Neuron (in vitro differentiated cells): ENCODE data around the gene SLC25A48.

Experiments
- H2AFZ ChIP-seq: one replicate; pipeline ENCODE4 v1.6.1; 2013; ENCODE audit warnings: low read depth, mild to moderate bottlenecking, inconsistent platforms, low read length, moderate library complexity
- H3K27me3 ChIP-seq: one replicate; pipeline ENCODE4 v1.6.1; 2013; ENCODE audit warnings: low read length; ENCODE audit not compliant: insufficient read depth
- H3K36me3 ChIP-seq: one replicate; pipeline ENCODE4 v1.6.1; 2013; ENCODE audit warnings: low read length; ENCODE audit not compliant: insufficient read depth
- H3K4me1 ChIP-seq: one replicate; pipeline ENCODE4 v1.6.1; 2013; ENCODE audit warnings: low read length; ENCODE audit not compliant: insufficient read depth
- H3K4me3 ChIP-seq: 2 replicates; pipeline ENCODE4 v1.5.1; 2013; ENCODE audit warnings: mild to moderate bottlenecking, low read length, moderate library complexity
- H3K9me3 ChIP-seq: one replicate; pipeline ENCODE4 v1.6.1; 2013; ENCODE audit warnings: low read length

SLC25A48 gene

GRCh38 chr5:135900276-135900675 lies 65.8 kb downstream of the SLC25A48 start:
- H3K4me3 ChIP-seq = no peak overlapping the region
- H3K27me3 ChIP-seq = no peaks in the 10 kb centered on the region
- H3K4me1 ChIP-seq = no peaks in the 10 kb centered on the region
- H3K9me3 ChIP-seq = no peaks in the 10 kb centered on the region
- H3K36me3 ChIP-seq = no peaks in the 10 kb centered on the region
- no peak overlapping the region for H2AFZ ChIP-seq

DNA sequence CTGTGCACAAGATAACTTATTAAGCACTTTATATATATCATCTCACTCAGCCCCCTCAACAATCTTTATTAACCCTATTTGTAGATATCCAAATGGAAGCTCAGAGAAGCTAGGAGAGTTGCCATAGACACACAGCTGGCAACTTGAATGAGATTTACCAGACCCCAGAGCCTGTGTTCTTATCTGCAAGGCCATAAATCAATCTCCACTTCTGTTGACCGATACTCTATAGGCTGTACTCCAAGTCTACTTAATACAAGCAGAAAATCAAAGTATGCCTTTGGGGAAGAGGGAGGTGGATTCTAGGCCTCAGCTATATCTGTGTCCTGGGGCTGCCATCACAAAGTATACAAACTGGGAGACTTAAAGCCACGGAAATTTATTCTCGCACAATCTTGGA lies 67.2 kb downstream of the SLC25A48 start:
- Histone ChIP-seq H3K27me3 (no peaks in the 10 kb centered on the region), H3K36me3 (no peaks in the 10 kb centered on the region), H3K9me3 (no peaks in the 10 kb centered on the region), H3K4me3 (no peak overlapping the region), H2AFZ (no peak overlapping the region), H3K4me1 (no peaks in the 10 kb centered on the region)

DNA sequence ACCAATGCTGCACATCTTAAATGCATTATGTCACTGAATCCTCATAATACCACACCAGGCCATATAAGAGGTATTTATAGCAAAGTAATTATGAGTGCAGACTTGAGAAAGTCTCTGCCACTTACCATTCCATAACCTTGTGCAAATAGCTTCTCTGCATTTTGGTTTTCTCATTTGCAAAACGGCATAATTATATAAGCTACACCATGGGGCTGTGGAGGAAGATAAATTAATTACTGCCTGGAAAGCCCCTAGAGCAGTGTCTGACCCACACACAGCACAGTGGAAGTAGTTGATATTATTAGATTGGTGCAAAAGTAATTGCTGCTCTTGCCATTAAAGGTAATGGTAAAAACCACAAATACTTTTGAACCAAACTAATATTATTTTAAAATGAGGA lies 70.7 kb downstream of the SLC25A48 start:
- Histone ChIP-seq H2AFZ (no peak overlapping the region), H3K36me3 (no peaks in the 10 kb centered on the region), H3K4me3 (no peak overlapping the region), H3K4me1 (no peaks in the 10 kb centered on the region), H3K27me3 (no peaks in the 10 kb centered on the region), H3K9me3 (no peaks in the 10 kb centered on the region)

DNA sequence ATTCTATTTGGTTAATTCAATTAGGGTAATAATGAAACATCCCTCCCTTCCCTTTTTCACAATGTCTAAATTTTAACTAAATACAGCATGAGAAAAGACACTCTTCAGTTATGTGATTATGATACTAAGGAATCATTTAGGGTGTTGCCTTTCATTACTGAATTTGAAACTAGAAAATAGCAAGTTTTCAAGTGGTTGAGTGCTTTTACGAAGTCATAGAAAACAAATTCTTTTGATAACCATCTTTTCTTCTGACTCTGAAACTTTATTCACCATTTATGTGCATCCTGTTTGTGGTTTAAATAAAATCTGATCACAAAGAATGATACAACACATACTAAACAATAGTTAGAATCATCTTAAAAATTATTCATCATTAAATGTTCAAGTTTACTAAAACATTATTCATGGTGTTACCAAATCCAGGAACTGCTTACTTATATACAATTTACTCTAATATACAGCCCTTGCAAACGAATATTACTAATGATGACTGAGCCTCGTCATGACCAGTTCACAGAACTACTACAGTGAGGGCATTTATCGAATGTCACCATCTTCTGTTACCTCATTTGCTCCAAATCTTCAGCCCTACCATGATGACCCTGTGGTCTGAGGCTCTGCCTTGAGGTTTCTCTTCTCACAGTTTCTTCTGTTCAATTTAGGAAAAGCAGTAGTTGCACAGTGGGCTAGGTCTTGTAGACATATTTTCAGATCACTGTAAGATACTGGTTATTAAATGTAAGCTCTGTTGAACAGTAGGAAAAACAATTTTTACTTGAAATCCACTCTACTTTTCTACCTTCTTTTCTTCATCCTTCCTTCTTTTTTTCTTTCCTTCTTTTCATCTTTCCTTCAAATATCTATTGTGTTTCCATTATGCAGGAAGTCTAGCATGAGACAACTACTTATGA lies 79.5 kb downstream of the SLC25A48 start:
- no peak overlapping the region for H3K4me3 ChIP-seq
- H3K27me3 ChIP-seq = no peaks in the 10 kb centered on the region
- no peaks in the 10 kb centered on the region for H3K9me3 ChIP-seq

DNA sequence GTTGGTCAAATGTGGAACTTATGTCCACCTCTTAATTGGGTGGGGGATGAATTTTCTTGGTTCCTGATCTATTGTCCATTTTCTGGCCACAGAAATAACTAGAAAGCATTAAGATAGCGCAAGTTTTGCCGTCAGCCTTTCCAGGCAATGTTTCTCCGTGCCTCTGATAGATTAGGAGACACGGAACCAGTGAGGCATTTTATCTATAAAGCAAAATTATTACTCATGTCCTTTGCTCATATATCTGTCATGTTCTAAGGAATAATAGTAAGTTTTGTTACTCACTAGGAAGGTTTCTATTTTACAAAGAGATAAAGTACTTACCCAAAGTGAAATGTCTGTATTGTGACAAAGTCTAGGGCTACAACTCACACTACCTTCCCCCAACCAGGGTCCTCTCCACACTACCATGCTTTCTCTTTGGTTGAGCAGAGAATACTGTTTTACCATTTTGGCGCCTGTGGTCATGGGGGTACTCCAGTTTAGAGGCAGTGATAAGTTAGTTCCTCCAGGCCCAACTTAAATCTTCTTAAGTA lies 81.1 kb downstream of the SLC25A48 start:
- Histone ChIP-seq H2AFZ (no peak overlapping the region), H3K9me3 (no peaks in the 10 kb centered on the region), H3K4me1 (no peaks in the 10 kb centered on the region), H3K27me3 (peaks cover 2% of the 10 kb centered on the region), H3K36me3 (no peaks in the 10 kb centered on the region), H3K4me3 (no peak overlapping the region)

More for the DNA sequence above, 79.5 kb downstream of the SLC25A48 start:
- no peaks in the 10 kb centered on the region for H3K4me1 ChIP-seq
- no peak overlapping the region for H2AFZ ChIP-seq
- H3K36me3 ChIP-seq = no peaks in the 10 kb centered on the region

- Histone ChIP-seq H3K9me3 (no peaks in the 10 kb centered on the region), H3K4me3 (no peak overlapping the region), H3K36me3 (no peaks in the 10 kb centered on the region), H2AFZ (no peak overlapping the region), H3K4me1 (no peaks in the 10 kb centered on the region), H3K27me3 (peaks cover 2% of the 10 kb centered on the region)
These were observed 82.3 kb downstream of the SLC25A48 start for GRCh38 chr5:135916638-135917263.

GRCh38 chr5:135920199-135920598 lies 85.7 kb downstream of the SLC25A48 start:
- Histone ChIP-seq H3K27me3 (peaks cover 2% of the 10 kb centered on the region), H3K4me1 (no peaks in the 10 kb centered on the region), H3K36me3 (no peaks in the 10 kb centered on the region), H3K4me3 (no peak overlapping the region), H3K9me3 (no peaks in the 10 kb centered on the region), H2AFZ (no peak overlapping the region)

GRCh38 chr5:135921388-135921787 lies 86.9 kb downstream of the SLC25A48 start:
- no peaks in the 10 kb centered on the region for H3K9me3 ChIP-seq
- H3K4me1 ChIP-seq = no peaks in the 10 kb centered on the region
- H3K36me3 ChIP-seq = no peaks in the 10 kb centered on the region
- H2AFZ ChIP-seq = no peak overlapping the region
- no peak overlapping the region for H3K4me3 ChIP-seq
- H3K27me3 ChIP-seq = peaks cover 2% of the 10 kb centered on the region

GRCh38 chr5:135930029-135930948 lies 95.8 kb downstream of the SLC25A48 start:
- Histone ChIP-seq H3K36me3 (no peaks in the 10 kb centered on the region), H3K9me3 (no peaks in the 10 kb centered on the region), H3K4me3 (no peak overlapping the region), H2AFZ (no peak overlapping the region), H3K4me1 (no peaks in the 10 kb centered on the region), H3K27me3 (peaks cover 37% of the 10 kb centered on the region)

DNA sequence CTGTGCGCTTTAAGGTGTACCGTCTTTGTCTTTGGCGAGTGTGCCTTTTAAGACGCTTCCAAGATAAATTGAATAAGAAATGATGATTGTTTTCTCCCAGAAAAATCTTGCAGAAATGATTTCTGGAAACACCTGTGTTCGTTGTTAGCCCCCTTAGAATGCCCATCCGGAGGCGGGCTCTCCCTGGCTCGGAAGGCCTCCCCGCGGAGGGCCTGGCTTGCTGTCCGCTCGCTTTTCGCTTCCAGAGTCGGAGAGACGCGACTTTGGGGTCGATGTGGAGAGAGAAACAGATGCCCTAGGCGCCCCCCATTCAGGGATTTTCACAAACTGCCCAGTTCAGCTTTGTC lies 96.5 kb downstream of the SLC25A48 start:
- no peak overlapping the region for H2AFZ ChIP-seq
- no peak overlapping the region for H3K4me3 ChIP-seq
- no peaks in the 10 kb centered on the region for H3K4me1 ChIP-seq
- H3K9me3 ChIP-seq = no peaks in the 10 kb centered on the region
- no peaks in the 10 kb centered on the region for H3K36me3 ChIP-seq
- H3K27me3 ChIP-seq = peaks cover 37% of the 10 kb centered on the region

- no peak overlapping the region for H3K4me3 ChIP-seq
- H3K27me3 ChIP-seq = peaks cover 31% of the 10 kb centered on the region
- no peak overlapping the region for H2AFZ ChIP-seq
- no peaks in the 10 kb centered on the region for H3K4me1 ChIP-seq
- H3K9me3 ChIP-seq = no peaks in the 10 kb centered on the region
- H3K36me3 ChIP-seq = no peaks in the 10 kb centered on the region
These were observed 100.5 kb downstream of the SLC25A48 start for GRCh38 chr5:135934939-135935338.

GRCh38 chr5:135937245-135937911 lies 102.9 kb downstream of the SLC25A48 start:
- Histone ChIP-seq H3K27me3 (peaks cover 12% of the 10 kb centered on the region), H3K4me3 (no peak overlapping the region), H3K9me3 (no peaks in the 10 kb centered on the region), H2AFZ (no peak overlapping the region), H3K4me1 (no peaks in the 10 kb centered on the region), H3K36me3 (no peaks in the 10 kb centered on the region)
